ENCODE results near the gene CLTB. TPM values are rescaled to one million over a fixed set of nuclear protein-coding genes. Genes with fewer than 3 reads are reported as not detected.
A peak's percentile ranks its signal among the peaks of the same experiment; 100 is the strongest.

CLTB gene
- polyA plus RNA-seq, 2 of the 4 experiments (the other 2 are of a cell fraction): 42.2 to 47.4 TPM

DNA sequence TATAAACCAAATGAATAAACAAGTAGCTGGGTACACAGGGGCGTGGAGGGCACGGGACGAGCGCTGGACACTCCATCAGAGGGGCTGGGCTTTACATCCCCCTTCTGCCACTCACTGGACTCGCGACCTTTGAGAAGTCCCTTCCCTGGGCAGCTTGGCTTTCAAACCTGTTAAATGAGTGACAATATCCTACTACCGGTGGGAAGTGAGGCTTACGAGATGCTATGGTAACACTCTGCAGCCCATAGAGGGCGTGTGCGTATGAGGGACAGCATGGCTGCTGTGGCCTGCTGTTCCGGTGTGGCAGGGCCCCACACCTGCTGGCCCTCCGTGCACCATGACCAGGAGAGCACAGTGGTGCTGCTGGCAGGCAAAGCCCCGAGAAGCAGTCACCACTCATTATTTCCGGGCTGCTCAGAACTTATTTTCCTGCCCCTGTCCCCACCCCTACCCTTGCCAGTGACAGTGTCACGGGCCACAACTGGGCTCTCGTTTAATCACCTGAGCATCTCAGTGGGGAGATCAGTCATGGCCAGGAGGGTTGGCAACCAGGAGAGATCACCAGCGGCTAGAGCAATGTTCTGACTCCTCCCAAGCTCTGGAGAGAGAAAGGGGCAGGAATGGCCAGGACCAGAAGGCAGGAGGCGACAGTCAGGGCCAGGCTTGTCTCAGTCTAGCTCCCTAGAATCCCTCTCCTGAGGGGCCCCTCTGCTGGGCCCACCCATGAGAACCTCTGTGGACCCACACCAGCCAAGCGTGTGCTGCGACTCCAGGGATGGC is 10.5 kb downstream of the CLTB start:
- peak; percentile 70 to 80; a peak in 5 of 6 replicates for ATAC-seq
- H3K4me3 ChIP-seq: no peak overlapping the region
- WGBS (ENCODE audit: missing lambda C conversion rate): 86% methylated on average over 16 of the region's 20 CpGs
- H3K4me2 ChIP-seq: no peak overlapping the region
- H3K9me3 ChIP-seq: no peaks in the 10 kb centered on the region
- POLR2A ChIA-PET: interaction anchor here (1.9 kb wide), 1 partner anchor 17 kb away, joined by 5 read pairs; no protein-coding TSS in a partner anchor
- TF ChIP-seq RAD21 (conservative IDR thresholded peaks at IDR 0.05 in 1 of 2, IDR thresholded peaks at IDR 0.05 in 1 of 2): peak in 1 of 2 experiments; percentile 16; a peak in 1 of 5 replicates
- TF ChIP-seq, protein P1, sequence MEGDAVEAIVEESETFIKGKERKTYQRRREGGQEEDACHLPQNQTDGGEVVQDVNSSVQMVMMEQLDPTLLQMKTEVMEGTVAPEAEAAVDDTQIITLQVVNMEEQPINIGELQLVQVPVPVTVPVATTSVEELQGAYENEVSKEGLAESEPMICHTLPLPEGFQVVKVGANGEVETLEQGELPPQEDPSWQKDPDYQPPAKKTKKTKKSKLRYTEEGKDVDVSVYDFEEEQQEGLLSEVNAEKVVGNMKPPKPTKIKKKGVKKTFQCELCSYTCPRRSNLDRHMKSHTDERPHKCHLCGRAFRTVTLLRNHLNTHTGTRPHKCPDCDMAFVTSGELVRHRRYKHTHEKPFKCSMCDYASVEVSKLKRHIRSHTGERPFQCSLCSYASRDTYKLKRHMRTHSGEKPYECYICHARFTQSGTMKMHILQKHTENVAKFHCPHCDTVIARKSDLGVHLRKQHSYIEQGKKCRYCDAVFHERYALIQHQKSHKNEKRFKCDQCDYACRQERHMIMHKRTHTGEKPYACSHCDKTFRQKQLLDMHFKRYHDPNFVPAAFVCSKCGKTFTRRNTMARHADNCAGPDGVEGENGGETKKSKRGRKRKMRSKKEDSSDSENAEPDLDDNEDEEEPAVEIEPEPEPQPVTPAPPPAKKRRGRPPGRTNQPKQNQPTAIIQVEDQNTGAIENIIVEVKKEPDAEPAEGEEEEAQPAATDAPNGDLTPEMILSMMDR (IDR thresholded peaks at IDR 0.05): 0 out of 3 replicates have a peak, but pooled peaks have one; percentile 16
- no peak for TF ChIP-seq RNF2 (IDR thresholded peaks at IDR 0.05; ENCODE audit: borderline replicate concordance, low read depth)
- H3K27ac ChIP-seq: no peak overlapping the region
- CTCF ChIA-PET: interaction anchor here (0.6 to 5.7 kb wide), 12 partner anchors 12 to 676 kb away, joined by 3 to 49 read pairs (median 4); partner anchors contain the start of genes CLTB and FAF2
- DNase-seq (ENCODE audit: low read depth in 1 of 2, low spot score in 1 of 2): peak in 1 of 2 experiments; percentile 44
- peaks cover 9% of the 10 kb centered on the region; the same call in 2 of the 3 replicates for H3K4me1 ChIP-seq
- no peak for FAIRE-seq

DNA sequence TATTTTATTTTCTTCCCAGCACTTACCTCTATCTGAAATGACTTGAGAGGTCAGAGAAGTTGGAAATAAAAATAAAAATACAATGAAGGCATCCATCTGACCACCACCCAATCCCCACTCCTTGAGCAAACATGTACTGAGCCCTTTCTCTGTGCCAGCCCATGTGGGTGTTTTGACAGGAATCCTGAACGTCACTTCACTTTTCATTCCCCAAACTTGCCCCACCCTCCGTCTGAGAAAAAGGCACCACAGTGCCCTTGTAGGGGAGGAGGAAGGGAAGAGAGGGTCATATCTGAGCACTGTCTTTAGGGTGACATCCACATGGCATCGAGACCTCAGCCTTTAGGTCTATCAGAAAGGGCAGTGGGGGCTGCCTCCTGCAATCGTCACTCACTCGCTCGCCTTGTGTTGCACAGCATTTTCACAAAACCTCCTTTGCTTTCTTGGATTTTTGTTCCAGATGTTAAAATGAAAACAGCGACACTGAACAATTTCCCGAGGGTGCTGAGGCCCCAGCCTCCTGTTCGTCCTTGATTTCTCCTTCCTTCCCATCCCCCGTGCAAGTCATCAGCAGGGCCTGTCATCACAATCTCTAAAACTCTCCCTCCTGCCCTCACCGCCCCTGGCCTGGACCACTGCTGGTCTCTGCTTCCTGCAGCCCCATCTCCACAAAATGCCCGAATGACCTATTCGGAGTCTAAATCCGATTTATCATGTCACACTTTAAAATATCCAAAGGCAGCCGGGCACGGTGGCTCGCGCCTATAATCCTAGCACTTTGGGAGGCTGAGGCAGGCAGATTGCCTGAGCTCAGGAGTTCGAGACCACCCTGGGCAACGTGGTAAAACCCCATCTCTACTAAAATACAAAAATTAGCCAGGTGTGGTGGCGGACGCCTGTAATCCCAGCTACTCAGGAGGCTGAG is 14.8 kb downstream of the CLTB start:
- ATAC-seq (no peak), FAIRE-seq (no peak), DNase-seq (ENCODE audit: low read depth in 1 of 2, low spot score in 1 of 2) (no peak)
- ChIA-PET CTCF (no interaction called here), POLR2A (no interaction called here)
- H3K4me3 ChIP-seq: no peak overlapping the region
- TF ChIP-seq EP300 (IDR thresholded peaks at IDR 0.05): no peak
- TF ChIP-seq, protein P2, sequence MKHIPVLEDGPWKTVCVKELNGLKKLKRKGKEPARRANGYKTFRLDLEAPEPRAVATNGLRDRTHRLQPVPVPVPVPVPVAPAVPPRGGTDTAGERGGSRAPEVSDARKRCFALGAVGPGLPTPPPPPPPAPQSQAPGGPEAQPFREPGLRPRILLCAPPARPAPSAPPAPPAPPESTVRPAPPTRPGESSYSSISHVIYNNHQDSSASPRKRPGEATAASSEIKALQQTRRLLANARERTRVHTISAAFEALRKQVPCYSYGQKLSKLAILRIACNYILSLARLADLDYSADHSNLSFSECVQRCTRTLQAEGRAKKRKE (CRISPR knock-in tag; IDR thresholded peaks at IDR 0.05; ENCODE audit: low read depth): no peak
- peaks cover 14% of the 10 kb centered on the region; the same call in 2 of the 3 replicates for H3K4me1 ChIP-seq
- no peak overlapping the region for H3K27ac ChIP-seq
- 89% methylated on average over 22 of the region's 22 CpGs for WGBS (ENCODE audit: missing lambda C conversion rate)
- no peaks in the 10 kb centered on the region for H3K9me3 ChIP-seq
- H3K4me2 ChIP-seq: no peak overlapping the region

DNA sequence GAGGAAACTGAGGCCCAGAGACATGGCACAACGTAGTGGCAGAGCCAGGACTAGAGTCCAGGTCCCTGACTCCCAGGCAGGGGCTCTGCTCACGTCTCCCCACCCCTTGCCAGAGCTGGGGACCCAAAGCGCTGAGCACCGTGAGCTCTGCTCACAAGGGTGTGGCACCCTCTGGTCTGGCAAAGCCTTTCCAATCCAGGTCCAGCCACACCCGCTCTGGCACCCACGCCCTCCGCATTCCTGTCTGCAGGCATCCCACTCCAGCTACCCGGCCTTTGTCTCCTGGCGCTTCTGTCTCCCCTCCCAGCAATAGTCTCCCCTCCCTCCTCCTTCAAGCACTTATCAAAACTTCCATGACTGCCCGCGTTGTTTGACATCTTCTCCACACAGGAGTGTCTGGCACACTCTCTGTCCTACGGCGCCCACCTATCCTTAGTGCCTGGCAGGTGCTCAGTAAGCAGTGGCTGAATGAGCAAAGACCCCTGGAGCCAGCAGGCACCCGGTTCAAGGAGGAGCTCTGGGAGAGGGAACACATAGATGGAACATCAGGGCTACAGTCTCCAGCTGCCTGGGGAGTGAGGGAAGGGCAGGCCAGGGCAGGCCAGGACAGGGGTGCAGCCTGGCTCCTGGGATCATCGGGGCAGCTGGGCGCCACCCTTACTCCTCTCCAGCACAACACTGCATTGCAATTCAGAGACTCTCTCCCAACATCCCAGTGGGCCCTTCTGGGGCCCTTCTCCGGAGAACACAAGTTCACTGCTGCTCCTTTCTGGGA is 15.8 kb downstream of the CLTB start:
- Histone ChIP-seq H3K4me3 (no peak overlapping the region), H3K4me2 (peak overlapping the region; percentile 19; the same call in 1 of the 3 replicates), H3K4me1 (peaks cover 14% of the 10 kb centered on the region; the same call in 2 of the 3 replicates), H3K27ac (peak overlapping the region in 1 of 2 experiments; percentile 29; a peak in 2 of 6 replicates), H3K9me3 (no peaks in the 10 kb centered on the region)
- DNase-seq (ENCODE audit: low read depth in 1 of 2, low spot score in 1 of 2) (peak in 1 of 2 experiments; percentile 37), ATAC-seq (peak; percentile 27 to 61; a peak in 4 of 6 replicates), FAIRE-seq (no peak)
- ChIA-PET POLR2A (no interaction called here), CTCF (interaction anchor here (1.1 kb wide), 1 partner anchor 47 kb away, joined by 5 read pairs; the partner anchor contains the start of gene FAF2)
- no peak for TF ChIP-seq MAZ (IDR thresholded peaks at IDR 0.05; ENCODE audit: borderline replicate concordance, low read depth, low read length)
- TF ChIP-seq CHD2 (IDR thresholded peaks at IDR 0.05; ENCODE audit: low read length, partially characterized antibody): no peak
- TF ChIP-seq PHF8 (IDR thresholded peaks at IDR 0.05; ENCODE audit: borderline replicate concordance, low read depth): no peak
- TF ChIP-seq CHD4 (IDR thresholded peaks at IDR 0.05; ENCODE audit: borderline replicate concordance): no peak
- no peak for TF ChIP-seq ZNF302 (CRISPR knock-in tag; IDR thresholded peaks at IDR 0.05)
- no peak for TF ChIP-seq HOXB5 (CRISPR knock-in tag; IDR thresholded peaks at IDR 0.05)
- no peak for TF ChIP-seq ZFP36 (IDR thresholded peaks at IDR 0.05; ENCODE audit: borderline replicate concordance, partially characterized antibody)
- TF ChIP-seq HDAC2 (IDR thresholded peaks at IDR 0.05): no peak
- no peak for TF ChIP-seq SMC3 (IDR thresholded peaks at IDR 0.05)
- TF ChIP-seq, protein P3, sequence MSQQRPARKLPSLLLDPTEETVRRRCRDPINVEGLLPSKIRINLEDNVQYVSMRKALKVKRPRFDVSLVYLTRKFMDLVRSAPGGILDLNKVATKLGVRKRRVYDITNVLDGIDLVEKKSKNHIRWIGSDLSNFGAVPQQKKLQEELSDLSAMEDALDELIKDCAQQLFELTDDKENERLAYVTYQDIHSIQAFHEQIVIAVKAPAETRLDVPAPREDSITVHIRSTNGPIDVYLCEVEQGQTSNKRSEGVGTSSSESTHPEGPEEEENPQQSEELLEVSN (IDR thresholded peaks at IDR 0.05; ENCODE audit: borderline replicate concordance, low read depth): no peak
- WGBS (ENCODE audit: missing lambda C conversion rate): 70% methylated on average over 17 of the region's 17 CpGs

Measured in A549 (cell line).